ENCODE measurements around the gene FAM76B.

DNA sequence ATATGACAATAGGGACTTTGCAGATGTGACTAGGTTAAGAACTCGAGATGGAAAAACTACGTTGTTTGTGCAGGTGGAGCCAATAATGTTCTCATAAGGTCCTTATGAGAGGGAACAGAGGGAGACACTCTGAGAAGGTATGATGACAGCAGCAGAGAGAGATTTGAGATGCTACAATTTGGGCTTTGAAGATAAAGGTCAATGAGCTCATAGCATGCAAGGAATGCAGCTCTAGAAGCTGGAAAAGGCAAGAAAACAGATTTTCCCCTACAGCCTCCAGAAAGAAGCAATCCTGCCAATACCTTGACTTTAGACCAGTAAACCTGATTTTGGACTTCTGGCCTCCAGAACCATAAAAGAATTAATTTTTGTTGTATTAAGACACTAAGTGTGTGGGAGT is 21.1 kb downstream of the FAM76B start:
- TF ChIP-seq, protein P1, sequence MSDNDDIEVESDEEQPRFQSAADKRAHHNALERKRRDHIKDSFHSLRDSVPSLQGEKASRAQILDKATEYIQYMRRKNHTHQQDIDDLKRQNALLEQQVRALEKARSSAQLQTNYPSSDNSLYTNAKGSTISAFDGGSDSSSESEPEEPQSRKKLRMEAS (CRISPR knock-in tag; IDR thresholded peaks at IDR 0.05): no peak
- TF ChIP-seq, protein P2, sequence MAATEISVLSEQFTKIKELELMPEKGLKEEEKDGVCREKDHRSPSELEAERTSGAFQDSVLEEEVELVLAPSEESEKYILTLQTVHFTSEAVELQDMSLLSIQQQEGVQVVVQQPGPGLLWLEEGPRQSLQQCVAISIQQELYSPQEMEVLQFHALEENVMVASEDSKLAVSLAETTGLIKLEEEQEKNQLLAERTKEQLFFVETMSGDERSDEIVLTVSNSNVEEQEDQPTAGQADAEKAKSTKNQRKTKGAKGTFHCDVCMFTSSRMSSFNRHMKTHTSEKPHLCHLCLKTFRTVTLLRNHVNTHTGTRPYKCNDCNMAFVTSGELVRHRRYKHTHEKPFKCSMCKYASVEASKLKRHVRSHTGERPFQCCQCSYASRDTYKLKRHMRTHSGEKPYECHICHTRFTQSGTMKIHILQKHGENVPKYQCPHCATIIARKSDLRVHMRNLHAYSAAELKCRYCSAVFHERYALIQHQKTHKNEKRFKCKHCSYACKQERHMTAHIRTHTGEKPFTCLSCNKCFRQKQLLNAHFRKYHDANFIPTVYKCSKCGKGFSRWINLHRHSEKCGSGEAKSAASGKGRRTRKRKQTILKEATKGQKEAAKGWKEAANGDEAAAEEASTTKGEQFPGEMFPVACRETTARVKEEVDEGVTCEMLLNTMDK (IDR thresholded peaks at IDR 0.05; ENCODE audit: borderline replicate concordance, insufficient read depth, low read depth, low read length, poor library complexity, severe bottlenecking): no peak
- TF ChIP-seq MTA1 (IDR thresholded peaks at IDR 0.05; ENCODE audit: borderline replicate concordance) (no peak), SP2 (IDR thresholded peaks at IDR 0.05; ENCODE audit: extremely low read depth, low read depth, low read length, poor library complexity, severe bottlenecking) (no peak), MIER1 (IDR thresholded peaks at IDR 0.05; ENCODE audit: low read depth) (no peak), ZNF197 (CRISPR knock-in tag; IDR thresholded peaks at IDR 0.05; ENCODE audit: low read depth) (no peak), NFE2L1 (tag; IDR thresholded peaks at IDR 0.05; ENCODE audit: borderline replicate concordance, low read depth) (no peak)
- TF ChIP-seq, protein P3, sequence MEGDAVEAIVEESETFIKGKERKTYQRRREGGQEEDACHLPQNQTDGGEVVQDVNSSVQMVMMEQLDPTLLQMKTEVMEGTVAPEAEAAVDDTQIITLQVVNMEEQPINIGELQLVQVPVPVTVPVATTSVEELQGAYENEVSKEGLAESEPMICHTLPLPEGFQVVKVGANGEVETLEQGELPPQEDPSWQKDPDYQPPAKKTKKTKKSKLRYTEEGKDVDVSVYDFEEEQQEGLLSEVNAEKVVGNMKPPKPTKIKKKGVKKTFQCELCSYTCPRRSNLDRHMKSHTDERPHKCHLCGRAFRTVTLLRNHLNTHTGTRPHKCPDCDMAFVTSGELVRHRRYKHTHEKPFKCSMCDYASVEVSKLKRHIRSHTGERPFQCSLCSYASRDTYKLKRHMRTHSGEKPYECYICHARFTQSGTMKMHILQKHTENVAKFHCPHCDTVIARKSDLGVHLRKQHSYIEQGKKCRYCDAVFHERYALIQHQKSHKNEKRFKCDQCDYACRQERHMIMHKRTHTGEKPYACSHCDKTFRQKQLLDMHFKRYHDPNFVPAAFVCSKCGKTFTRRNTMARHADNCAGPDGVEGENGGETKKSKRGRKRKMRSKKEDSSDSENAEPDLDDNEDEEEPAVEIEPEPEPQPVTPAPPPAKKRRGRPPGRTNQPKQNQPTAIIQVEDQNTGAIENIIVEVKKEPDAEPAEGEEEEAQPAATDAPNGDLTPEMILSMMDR (IDR thresholded peaks at IDR 0.05 in 2 of 3, conservative IDR thresholded peaks at IDR 0.05 in 1 of 3; ENCODE audit: insufficient read depth in 2 of 3, low read depth in 1 of 3, low read length in 3 of 3): no peak

Measured in K562 (cell line).